VCaP (cell line): ENCODE measurements around the gene TUBB.

ENCODE experiments used
- H3K27ac ChIP-seq: fragments of 450-650 bp; 2 replicates; pipeline ENCODE4 v1.5.1; 2017
- CTCF ChIP-seq: fragments of 450-650 bp; conservative IDR thresholded peaks from 2 replicates; pipeline ENCODE4 v1.5.1; 2017; ENCODE audit warnings: mild to moderate bottlenecking, moderate library complexity

Gene TUBB

GRCh38 chr6:30724906-30725667 is 4.9 kb downstream of the TUBB start:
- no peak overlapping the region; the same call in 1 of the 2 replicates for H3K27ac ChIP-seq
- no peak for TF ChIP-seq CTCF

GRCh38 chr6:30725713-30726505 is 5.8 kb downstream of the TUBB start:
- no peak overlapping the region; the same call in 1 of the 2 replicates for H3K27ac ChIP-seq
- TF ChIP-seq CTCF = no peak

GRCh38 chr6:30726506-30727413 is 6.6 kb downstream of the TUBB start:
- no peak overlapping the region; the same call in 1 of the 2 replicates for H3K27ac ChIP-seq

GRCh38 chr6:30727920-30728553 is 7.9 kb downstream of the TUBB start:
- H3K27ac ChIP-seq = no peak overlapping the region; the same call in 1 of the 2 replicates
- TF ChIP-seq CTCF = 0 out of 2 replicates have a peak, but pooled peaks have one; percentile 13

More at GRCh38 chr6:30726506-30727413, 6.6 kb downstream of the TUBB start:
- no peak for TF ChIP-seq CTCF

GRCh38 chr6:30730601-30731435 is 10.7 kb downstream of the TUBB start:
- H3K27ac ChIP-seq = peak overlapping the region; percentile 54
- peak; percentile 91 for TF ChIP-seq CTCF

GRCh38 chr6:30732237-30732943 is 12.2 kb downstream of the TUBB start:
- no peak for TF ChIP-seq CTCF
- no peak overlapping the region for H3K27ac ChIP-seq
